Measurements from ENCODE around the gene FAM83G. TPM values are rescaled to one million over a fixed set of nuclear protein-coding genes. Genes with fewer than 3 reads are reported as not detected.

FAM83G gene
- total and polyA plus RNA-seq, 3 donors from 2014 or later = 2.5 to 4.7 (median 4.6) TPM

- intact Hi-C loops (cut with DNase I; ENCODE audit: low total_unique reads) = no loop called here
- Histone ChIP-seq H3K9me3 (no peaks in the 10 kb centered on the region), H3K27me3 (no peaks in the 10 kb centered on the region), H3K4me3 (no peak overlapping the region), H3K4me1 (no peaks in the 10 kb centered on the region), H3K36me3 (ENCODE audit: low read depth, missing control alignments) (no peaks in the 10 kb centered on the region), H3K27ac (no peak overlapping the region)
- DNase-seq = no peak
- WGBS, 2 donors = 94 to 96% methylated on average over 20 to 22 of the region's 22 CpGs
- TF ChIP-seq CTCF (IDR thresholded peaks at IDR 0.05) = no peak
- no peak for TF ChIP-seq POLR2A (IDR thresholded peaks at IDR 0.05)
Observed at GRCh38 chr17:19012171-19013080, 7.9 kb upstream of the FAM83G start.

GRCh38 chr17:19011581-19011980 lies 7.0 kb upstream of the FAM83G start:
- intact Hi-C loops (cut with DNase I; ENCODE audit: low total_unique reads) = no loop called here
- no peak overlapping the region for H3K4me3 ChIP-seq
- H3K36me3 ChIP-seq (ENCODE audit: low read depth, missing control alignments) = no peaks in the 10 kb centered on the region
- no peaks in the 10 kb centered on the region for H3K27me3 ChIP-seq
- no peaks in the 10 kb centered on the region for H3K4me1 ChIP-seq
- DNase-seq = no peak
- H3K9me3 ChIP-seq = no peaks in the 10 kb centered on the region
- no peak overlapping the region for H3K27ac ChIP-seq
- 79 to 94% methylated on average over 6 of the region's 6 CpGs for WGBS, 2 donors
- TF ChIP-seq POLR2A (IDR thresholded peaks at IDR 0.05) (no peak), CTCF (IDR thresholded peaks at IDR 0.05) (no peak)

DNA sequence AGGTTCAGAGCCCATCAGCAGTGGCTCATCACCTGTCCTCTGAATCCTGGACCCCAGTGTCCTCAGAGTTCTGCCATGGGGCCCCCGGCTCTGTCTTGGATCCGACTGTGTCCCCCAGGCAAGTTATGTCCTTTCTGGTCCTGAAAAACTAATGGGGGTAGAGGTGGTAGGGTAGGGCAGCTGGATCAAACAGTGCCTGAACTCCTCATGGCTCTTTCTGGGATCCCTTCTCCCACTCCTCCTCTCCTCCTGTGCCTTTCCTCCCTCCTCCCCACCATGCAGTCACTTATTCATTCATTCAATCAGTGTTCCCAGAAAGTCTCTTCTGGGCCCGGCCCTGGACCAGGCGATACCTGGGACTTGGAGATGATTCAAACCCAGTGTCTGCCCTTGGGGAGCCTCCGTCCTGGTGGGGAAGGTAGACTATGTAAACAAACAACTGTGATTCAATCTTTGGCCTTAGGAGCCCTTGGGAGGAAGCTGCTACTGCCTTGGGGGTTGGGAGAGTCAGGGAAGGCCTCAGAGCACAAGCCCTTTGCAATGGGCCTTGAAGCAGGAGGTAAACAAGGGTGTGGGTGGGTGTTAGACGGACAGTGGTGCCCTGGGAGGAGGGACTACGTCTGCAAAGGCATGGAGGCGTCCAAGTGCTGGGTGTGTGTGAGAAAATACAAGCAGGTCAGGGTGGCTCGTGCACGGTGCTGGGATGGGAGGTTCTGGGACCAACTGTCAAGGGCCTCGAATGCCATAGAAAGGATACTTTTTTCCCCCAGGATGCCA lies 6.4 kb upstream of the FAM83G start:
- no peaks in the 10 kb centered on the region for H3K9me3 ChIP-seq
- DNase-seq = no peak
- no peak overlapping the region for H3K4me3 ChIP-seq
- no peaks in the 10 kb centered on the region for H3K36me3 ChIP-seq (ENCODE audit: low read depth, missing control alignments)
- no peaks in the 10 kb centered on the region for H3K4me1 ChIP-seq
- WGBS, 2 donors = 66 to 71% methylated on average over 11 of the region's 11 CpGs
- intact Hi-C loops (cut with DNase I; ENCODE audit: low total_unique reads) = no loop called here
- H3K27ac ChIP-seq = no peak overlapping the region
- no peaks in the 10 kb centered on the region for H3K27me3 ChIP-seq
- no peak for TF ChIP-seq POLR2A (IDR thresholded peaks at IDR 0.05)
- no peak for TF ChIP-seq CTCF (IDR thresholded peaks at IDR 0.05)

DNA sequence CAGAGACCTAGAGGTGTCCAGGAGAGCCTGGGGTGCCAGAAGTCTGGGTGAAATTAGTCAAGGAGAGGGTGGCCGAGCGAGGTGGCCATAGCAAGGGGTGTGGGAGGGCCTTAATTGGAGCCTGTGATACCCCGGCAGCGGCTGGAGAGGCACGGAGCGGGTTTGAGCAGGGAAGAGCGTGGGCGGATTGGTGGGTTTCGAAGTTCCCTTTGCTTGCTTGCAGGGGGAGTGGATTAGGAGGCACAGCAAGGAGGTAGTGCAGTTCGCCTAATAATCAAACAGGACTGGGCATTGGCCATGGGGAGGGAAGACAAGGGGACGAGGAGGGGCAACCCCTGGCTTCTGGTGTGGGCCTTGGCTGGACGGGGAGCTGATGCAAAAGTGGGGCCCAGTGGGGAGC lies 5.4 kb upstream of the FAM83G start:
- 94 to 95% methylated on average over 11 to 12 of the region's 12 CpGs for WGBS, 2 donors
- H3K27me3 ChIP-seq = no peaks in the 10 kb centered on the region
- DNase-seq = no peak
- no peaks in the 10 kb centered on the region for H3K36me3 ChIP-seq (ENCODE audit: low read depth, missing control alignments)
- no peak overlapping the region for H3K4me3 ChIP-seq
- no peak overlapping the region for H3K27ac ChIP-seq
- H3K4me1 ChIP-seq = no peaks in the 10 kb centered on the region
- intact Hi-C loops (cut with DNase I; ENCODE audit: low total_unique reads) = no loop called here
- TF ChIP-seq POLR2A (IDR thresholded peaks at IDR 0.05) (no peak), CTCF (IDR thresholded peaks at IDR 0.05) (no peak)
- no peaks in the 10 kb centered on the region for H3K9me3 ChIP-seq

All from testis (tissue), 3 donors.